Activated CD8-positive, alpha-beta memory T cell treated with anti-CD3 and anti-CD28 coated beads for 36 hours (primary cell): Measurements from ENCODE around the gene CPED1. TPM values are rescaled to one million over a fixed set of nuclear protein-coding genes. Genes with fewer than 3 reads are reported as not detected.

Source experiments
- CTCF ChIA-PET: fragments of 350-600 bp; sonication (Branson Sonifier 250); formaldehyde crosslinking; loops from one replicate; lab custom pipeline; 2021; ENCODE audit warnings: antibody characterized with exemption; lab: Charles Lee
- POLR2A ChIA-PET: fragments of 350-600 bp; sonication (Branson Sonifier 250); formaldehyde crosslinking; loops from one replicate; lab custom pipeline; 2021; ENCODE audit warnings: antibody characterized with exemption; lab: Charles Lee
- total RNA-seq, 2 experiments: library from RNA; stranded (reverse); gene quantifications; one replicate each; pipeline ENCODE4 v1.2.3, GENCODE V29; 2021

The CPED1 gene
- total RNA-seq, 2 experiments from 2014 or later: 0.04 TPM; not detected in 1

GRCh38 chr7:121008816-121009215, 20.3 kb downstream of the CPED1 start:
- ChIA-PET POLR2A (no interaction called here), CTCF (no interaction called here)

GRCh38 chr7:121011401-121011800, 22.9 kb downstream of the CPED1 start:
- CTCF ChIA-PET: no interaction called here
- POLR2A ChIA-PET: no interaction called here

DNA sequence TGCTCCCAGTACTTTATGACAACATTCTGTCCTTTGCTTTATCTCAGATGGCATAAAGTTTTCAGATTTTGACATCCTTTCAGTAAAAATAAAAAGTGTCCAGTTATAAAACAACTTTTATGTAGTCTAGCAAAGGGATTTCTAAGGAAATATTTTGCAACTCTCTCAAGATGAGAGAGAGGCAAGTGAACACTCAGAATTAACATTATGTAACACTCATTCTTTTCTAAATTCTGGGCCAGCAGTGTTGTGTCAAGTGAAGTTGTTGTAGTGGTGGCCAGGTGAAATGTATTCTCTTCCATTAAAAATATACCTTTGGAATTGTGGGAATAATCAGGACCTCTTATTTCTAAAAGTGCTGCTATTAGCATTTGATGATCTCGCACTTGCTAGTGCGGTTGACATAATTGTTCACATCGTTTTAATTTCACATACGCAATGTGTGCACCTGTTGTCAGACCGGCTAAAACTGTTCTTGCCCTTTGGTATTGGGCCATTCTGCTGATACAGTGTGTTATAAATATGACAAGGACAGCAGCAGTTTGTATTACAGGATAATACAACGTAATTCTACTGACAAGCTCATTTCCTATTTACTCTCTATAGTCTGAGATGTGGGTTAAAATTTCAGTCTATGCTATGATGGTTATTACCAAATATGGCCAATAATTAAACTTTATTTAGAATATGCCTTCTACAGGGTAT, 23.8 kb downstream of the CPED1 start:
- POLR2A ChIA-PET: no interaction called here
- CTCF ChIA-PET: no interaction called here

GRCh38 chr7:121012919-121013318, 24.4 kb downstream of the CPED1 start:
- ChIA-PET POLR2A (no interaction called here), CTCF (no interaction called here)

- ChIA-PET CTCF (no interaction called here), POLR2A (no interaction called here)
These were observed 27.0 kb downstream of the CPED1 start for GRCh38 chr7:121015560-121015959.

DNA sequence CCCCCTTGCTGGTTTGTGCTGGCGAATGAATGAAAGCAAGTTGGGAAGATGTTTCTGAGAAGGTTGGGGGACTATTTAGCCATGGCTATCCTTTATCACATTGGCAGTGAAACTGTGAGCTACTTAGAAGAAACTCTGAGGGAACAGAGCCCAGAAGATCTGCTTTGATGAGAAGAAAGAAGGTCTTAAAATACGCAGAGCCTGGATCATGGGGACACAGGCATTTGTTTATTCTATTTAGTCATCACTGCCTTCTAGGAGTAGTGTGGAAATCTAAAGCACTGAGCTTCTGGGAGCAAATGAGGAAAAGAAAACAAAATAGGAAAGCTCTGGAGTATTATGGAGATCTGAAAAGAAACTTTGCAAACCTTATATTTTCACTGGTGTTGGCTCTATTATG, 28.5 kb downstream of the CPED1 start:
- ChIA-PET POLR2A (no interaction called here), CTCF (no interaction called here)

GRCh38 chr7:121017586-121017985, 29.1 kb downstream of the CPED1 start:
- CTCF ChIA-PET: no interaction called here
- POLR2A ChIA-PET: no interaction called here

DNA sequence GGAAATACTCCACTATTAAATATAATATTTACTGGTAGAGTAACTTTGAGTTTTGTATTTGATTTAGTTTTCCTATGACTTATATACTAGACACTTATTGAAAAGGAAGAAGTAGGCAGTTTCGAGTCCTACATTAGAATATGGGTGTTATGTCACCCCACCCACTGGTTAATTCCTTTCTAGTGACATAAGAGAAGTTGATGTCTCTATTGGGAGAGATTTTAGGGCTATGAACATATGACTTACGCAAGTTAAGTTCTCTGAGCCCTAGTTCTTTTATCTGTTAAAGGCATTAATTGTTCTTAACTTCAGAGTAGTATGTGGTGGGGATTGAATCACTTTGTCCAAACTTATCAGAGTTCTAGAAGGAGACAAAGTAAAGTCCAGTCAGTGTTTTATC, 30.5 kb downstream of the CPED1 start:
- ChIA-PET CTCF (no interaction called here), POLR2A (no interaction called here)

GRCh38 chr7:121020249-121020988, 31.9 kb downstream of the CPED1 start:
- ChIA-PET POLR2A (no interaction called here), CTCF (no interaction called here)

- CTCF ChIA-PET: no interaction called here
These were observed 32.8 kb downstream of the CPED1 start for GRCh38 chr7:121020989-121021969.

GRCh38 chr7:121023194-121023593, 34.7 kb downstream of the CPED1 start:
- POLR2A ChIA-PET: no interaction called here
- CTCF ChIA-PET: no interaction called here

More at GRCh38 chr7:121020989-121021969, 32.8 kb downstream of the CPED1 start:
- POLR2A ChIA-PET: no interaction called here

DNA sequence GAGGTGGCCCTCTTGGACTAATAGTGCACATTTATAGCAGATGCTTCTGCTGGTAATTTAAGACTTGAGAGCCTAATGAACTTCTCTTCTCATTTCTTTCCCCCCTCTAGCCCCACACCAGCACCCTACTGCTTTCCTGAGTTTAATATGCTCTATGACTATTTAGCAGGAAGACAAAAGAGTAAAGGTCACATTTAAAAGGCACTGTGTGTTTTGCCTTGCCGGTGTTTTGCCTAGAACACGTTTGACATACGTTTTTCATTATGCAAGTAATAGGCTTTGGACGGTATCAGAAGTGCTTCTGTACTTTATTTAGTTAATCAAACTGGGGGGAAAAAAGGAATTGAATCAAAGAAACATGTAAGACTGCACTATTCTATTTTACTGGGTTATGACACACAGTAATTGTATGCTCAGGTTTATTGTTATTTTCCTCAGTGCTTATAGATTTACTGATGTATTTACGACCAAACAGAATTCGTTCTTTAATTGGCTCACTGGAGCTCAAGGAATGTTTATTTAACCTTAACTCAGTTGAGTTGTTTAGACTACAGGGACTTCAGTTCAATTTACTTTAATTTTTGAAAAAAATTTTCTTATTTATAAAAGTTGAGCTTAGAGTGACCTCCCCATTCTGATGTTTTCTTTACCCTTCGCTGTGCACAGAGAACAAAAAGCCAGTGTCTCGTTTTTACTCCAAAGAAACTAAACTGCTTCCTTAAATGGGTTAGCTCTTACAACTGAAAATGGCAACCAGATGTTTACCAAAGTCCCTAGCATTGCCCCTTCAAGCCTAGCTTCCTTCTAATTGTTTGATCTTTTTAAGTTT, 35.4 kb downstream of the CPED1 start:
- POLR2A ChIA-PET: no interaction called here
- CTCF ChIA-PET: no interaction called here

DNA sequence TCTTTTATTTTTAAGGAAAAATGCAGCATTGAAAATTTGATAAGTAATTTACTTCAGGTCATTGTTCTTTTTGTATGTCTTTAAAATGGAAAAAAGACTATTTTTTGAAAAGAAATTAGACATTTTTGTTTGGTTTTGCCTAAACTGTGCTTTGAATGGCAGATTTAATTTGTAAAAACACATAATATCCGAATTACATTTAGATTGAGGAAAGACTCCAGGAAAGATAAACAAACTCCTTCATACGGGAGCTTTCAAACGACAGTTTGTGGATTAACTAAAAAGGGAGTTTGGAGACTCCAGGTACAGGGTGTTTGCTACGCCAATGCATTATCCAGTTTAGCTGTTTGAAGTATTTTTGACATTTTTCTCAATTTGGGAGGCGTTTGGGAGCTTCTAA, 36.1 kb downstream of the CPED1 start:
- CTCF ChIA-PET: no interaction called here

GRCh38 chr7:121026159-121026558, 37.6 kb downstream of the CPED1 start:
- POLR2A ChIA-PET: no interaction called here
- CTCF ChIA-PET: no interaction called here

More for the DNA sequence above, 36.1 kb downstream of the CPED1 start:
- POLR2A ChIA-PET: no interaction called here

- ChIA-PET CTCF (no interaction called here), POLR2A (no interaction called here)
These were observed 38.1 kb downstream of the CPED1 start for GRCh38 chr7:121026577-121027111.

DNA sequence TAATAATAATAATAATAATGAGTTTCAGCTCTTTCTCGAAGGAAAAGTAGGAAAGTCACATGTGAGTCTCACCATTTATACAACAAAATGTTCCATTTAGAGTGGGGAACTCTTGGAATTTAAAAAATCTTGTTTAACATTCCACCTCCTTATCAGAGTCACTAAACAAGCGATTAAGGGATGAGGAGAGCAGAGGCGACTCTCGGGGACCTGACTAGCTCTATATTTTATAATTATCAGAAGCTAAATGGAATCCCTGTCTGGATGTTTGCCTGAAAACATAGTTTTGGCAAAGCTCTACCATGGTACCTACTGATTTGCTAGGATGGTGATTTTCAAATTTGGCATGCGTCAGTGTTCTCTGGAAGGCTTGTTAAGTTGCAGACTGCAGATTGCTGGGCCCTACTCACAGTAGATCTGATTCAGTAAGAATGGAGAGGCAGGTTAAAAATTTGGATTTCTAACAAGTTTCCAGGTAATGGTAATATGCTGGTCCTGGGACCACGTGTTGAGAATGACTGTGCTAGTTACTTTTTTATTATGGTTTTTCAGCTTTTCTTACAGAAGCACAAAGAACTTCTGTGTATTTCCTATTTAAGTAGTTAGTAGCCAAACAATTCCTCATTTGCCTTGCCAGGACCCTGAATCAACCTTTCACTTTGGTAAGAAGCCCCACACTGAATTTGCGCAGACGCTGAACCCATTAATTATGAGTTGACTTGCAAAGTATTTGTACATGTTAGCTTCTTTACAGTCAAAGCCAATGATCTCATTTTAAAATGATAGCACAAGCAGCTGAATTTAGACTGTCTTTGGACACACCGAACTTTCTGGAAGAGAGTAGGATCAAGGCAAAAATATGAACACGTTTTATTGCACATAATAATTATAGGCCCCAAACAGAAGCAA, 39.5 kb downstream of the CPED1 start:
- POLR2A ChIA-PET: interaction anchor here (0.6 kb wide), 1 partner anchor 78 kb away, joined by 3 read pairs; the partner anchor contains the start of gene ING3
- CTCF ChIA-PET: no interaction called here

- POLR2A ChIA-PET: no interaction called here
These were observed 40.8 kb downstream of the CPED1 start for GRCh38 chr7:121029302-121029701.

DNA sequence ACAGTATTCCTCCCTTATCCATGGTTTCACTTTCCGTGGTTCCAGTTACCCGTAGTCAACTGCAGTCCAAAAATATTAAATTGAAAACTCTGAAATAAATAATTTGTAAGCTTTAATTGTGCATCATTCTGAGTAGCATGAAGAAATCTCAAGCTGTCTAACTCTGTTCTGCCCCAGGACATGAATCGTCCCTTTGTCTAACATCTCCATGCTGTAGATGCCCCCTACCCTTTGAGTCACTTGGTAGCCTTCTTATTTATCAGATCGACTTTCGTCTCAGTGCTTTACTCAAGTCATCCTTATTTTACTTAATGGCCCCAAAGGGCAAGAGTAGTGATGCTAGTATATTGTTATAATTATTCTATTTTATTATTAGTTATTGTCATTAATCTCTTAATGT, 41.8 kb downstream of the CPED1 start:
- ChIA-PET CTCF (no interaction called here), POLR2A (no interaction called here)

More at GRCh38 chr7:121029302-121029701, 40.8 kb downstream of the CPED1 start:
- CTCF ChIA-PET: no interaction called here
